Upper lobe of left lung (tissue), 4 donors: ENCODE results near the gene ATF1.

Experiments
- CTCF ChIP-seq, 6 experiments: fragments of 450-650 bp in 4 of 6; fragments of 200-600 bp in 2 of 6; sonication (generic) in 2 of 6; IDR thresholded peaks; one replicate each; pipeline ENCODE4 v1.5.1; 2016 to 2019; ENCODE audit warnings: antibody characterized with exemption in 6 of 6
- EP300 ChIP-seq, 4 donors: sonication (generic); formaldehyde crosslinking; IDR thresholded peaks; one replicate each; pipeline ENCODE4 v1.5.1; 2017; ENCODE audit warnings: antibody characterized with exemption in 4 of 4, control low read depth in 2 of 4
- POLR2A ChIP-seq, 4 donors: fragments of 450-650 bp; IDR thresholded peaks; one replicate each; pipeline ENCODE4 v1.5.1; 2016 to 2017; ENCODE audit warnings: antibody characterized with exemption in 4 of 4, mild to moderate bottlenecking in 2 of 4

GRCh38 chr12:50734409-50735263 lies 29.3 kb upstream of the ATF1 start:
- no peak for TF ChIP-seq POLR2A (IDR thresholded peaks at IDR 0.05)
- peak in 4 of 6 experiments; percentile 16 to 32 (median 24) for TF ChIP-seq CTCF (IDR thresholded peaks at IDR 0.05)
- no peak for TF ChIP-seq EP300 (IDR thresholded peaks at IDR 0.05)
